HepG2 (cell line): Measurements from ENCODE around the gene ADGRF1. TPM values are rescaled to one million over a fixed set of nuclear protein-coding genes. Genes with fewer than 3 reads are reported as not detected.

ENCODE experiments used
- ATAC-seq: fragments of 200-7000 bp; cut with Tn5 transposase; 3 replicates; pipeline ENCODE4 v1.9.1; 2020; ENCODE audit warnings: mild to moderate bottlenecking, moderate library complexity
- BruUV-seq: library from RNA; stranded (reverse); fragments of 400-500 nt; replicated peaks from 2 replicates; lab custom pipeline; 2021; lab: Mats Ljungman, UMichigan
- CTCF ChIA-PET: fragments of 300-600 bp; formaldehyde crosslinking; extraction: SDS; loops from one replicate; lab custom pipeline; 2021; ENCODE audit warnings: low total read pairs, inconsistent platforms, low intra/inter-chr PET ratio; lab: Yijun Ruan, JAX
- POLR2A ChIA-PET: fragments of 350-600 bp; sonication (Branson Sonifier 250); formaldehyde crosslinking; loops from one replicate; lab custom pipeline; 2020; ENCODE audit warnings: antibody characterized with exemption, inconsistent platforms; lab: Yijun Ruan, JAX
- DNase-seq: peaks from one replicate; pipeline ENCODE4 v3.0.0-alpha.2; 2015; ENCODE audit warnings: low spot score
- FAIRE-seq: peaks from 3 replicates; lab custom pipeline; 2011; peaks lifted over from hg19 to GRCh38; lab: Jason Lieb, UNC
- H2AFZ ChIP-seq: one replicate; pipeline ENCODE4 v1.6.1; 2011; ENCODE audit warnings: low read length, inconsistent platforms
- H3K27ac ChIP-seq: fragments of 300-600 bp; 3 replicates; pipeline ENCODE4 v1.8.0; 2011; ENCODE audit warnings: mixed run types, mild to moderate bottlenecking, mixed read lengths, low read length, inconsistent platforms; ENCODE audit not compliant: insufficient read depth; ENCODE audit errors: extremely low read length
- H3K27me3 ChIP-seq, 2 experiments: fragments of 200-600 bp in 1 of 2; 2 replicates in 1 of 2; 3 replicates in 1 of 2; pipeline versions ENCODE4 v1.6.0 to v1.8.0; 2011; ENCODE audit warnings: low read length in 2 of 2, mild to moderate bottlenecking in 2 of 2, moderate library complexity in 2 of 2, inconsistent platforms in 1 of 2; ENCODE audit not compliant: insufficient read depth in 2 of 2, control insufficient read depth in 1 of 2
- H3K36me3 ChIP-seq, 2 experiments: fragments of 200-600 bp in 1 of 2; replicated peaks in 1 of 2; 2 replicates in 1 of 2; 3 replicates in 1 of 2; pipeline versions ENCODE4 v1.5.1 to v1.8.0; 2011; ENCODE audit warnings: low read length in 2 of 2, inconsistent platforms in 1 of 2; ENCODE audit not compliant: insufficient read depth in 2 of 2, control insufficient read depth in 1 of 2
- H3K4me1 ChIP-seq: 2 replicates; pipeline ENCODE4 v1.5.1; 2012; ENCODE audit warnings: low read length, inconsistent platforms; ENCODE audit not compliant: insufficient read depth
- H3K4me2 ChIP-seq: 2 replicates; pipeline ENCODE4 v1.6.0; 2011; ENCODE audit warnings: low read depth, low read length, inconsistent platforms
- H3K4me3 ChIP-seq, 3 experiments: fragments of 200-600 bp in 1 of 3; sonication (generic), shearing (Covaris generic) in 1 of 3; replicated peaks in 1 of 3; 2 replicates each; pipeline ENCODE4 v1.5.1; 2011 to 2016; ENCODE audit warnings: low read length in 3 of 3, inconsistent platforms in 2 of 3, low read depth in 2 of 3, mild to moderate bottlenecking in 2 of 3, control low read depth in 1 of 3, mixed read lengths in 1 of 3; ENCODE audit not compliant: insufficient read depth in 1 of 3
- H3K79me2 ChIP-seq: one replicate; pipeline ENCODE4 v1.6.1; 2011; ENCODE audit warnings: low read length, inconsistent platforms; ENCODE audit not compliant: insufficient read depth
- H3K9ac ChIP-seq: 2 replicates; pipeline ENCODE4 v1.6.0; 2011; ENCODE audit warnings: mild to moderate bottlenecking, low read depth, low read length, inconsistent platforms; ENCODE audit not compliant: insufficient read depth
- H3K9me3 ChIP-seq: 2 replicates; pipeline ENCODE4 v1.5.1; 2012; ENCODE audit warnings: mild to moderate bottlenecking, low read length
- H4K20me1 ChIP-seq: 2 replicates; pipeline ENCODE4 v1.6.0; 2011; ENCODE audit warnings: inconsistent platforms, mild to moderate bottlenecking, low read length, moderate library complexity; ENCODE audit not compliant: insufficient read depth
- CREB1 ChIP-seq, 2 experiments: fragments of 450-650 bp in 1 of 2; IDR thresholded peaks; 2 replicates each; pipeline ENCODE4 v1.6.1; 2016 to 2017; ENCODE audit warnings: control low read depth in 1 of 2, mild to moderate bottlenecking in 1 of 2, missing compliant biosample characterization in 1 of 2, missing genetic modification characterization in 1 of 2
- FOXJ3 ChIP-seq: sonication (generic); formaldehyde crosslinking; IDR thresholded peaks from 2 replicates; pipeline ENCODE4 v1.4.0; 2020; ENCODE audit warnings: missing genetic modification reagents, mild to moderate bottlenecking, borderline replicate concordance
- GTF3A ChIP-seq: sonication (generic); formaldehyde crosslinking; conservative IDR thresholded peaks from 2 replicates; pipeline ENCODE4 v1.4.0; 2020; ENCODE audit warnings: mild to moderate bottlenecking, missing genetic modification reagents
- HOXA9 ChIP-seq: sonication (generic); formaldehyde crosslinking; IDR thresholded peaks from 2 replicates; pipeline ENCODE4 v1.8.1; 2022; ENCODE audit warnings: missing genetic modification reagents, mild to moderate bottlenecking, moderate library complexity, borderline replicate concordance
- PHF21A ChIP-seq: sonication (generic); formaldehyde crosslinking; IDR thresholded peaks from 2 replicates; pipeline ENCODE4 v1.5.0; 2020; ENCODE audit warnings: mild to moderate bottlenecking, missing genetic modification reagents
- SIX4 ChIP-seq: sonication (generic); formaldehyde crosslinking; IDR thresholded peaks from 2 replicates; pipeline ENCODE4 v1.4.0; 2020; ENCODE audit warnings: missing genetic modification reagents
- SKI ChIP-seq: fragments of 450-650 bp; IDR thresholded peaks from one replicate; pipeline ENCODE4 v1.6.1; 2018; ENCODE audit warnings: mild to moderate bottlenecking; ENCODE audit not compliant: partially characterized antibody
- SOX6 ChIP-seq, 2 experiments: fragments of 450-650 bp in 1 of 2; sonication (generic) in 1 of 2; formaldehyde crosslinking in 1 of 2; IDR thresholded peaks; 2 replicates each; pipeline versions ENCODE4 v1.4.0 to v1.6.1; 2017 to 2020; ENCODE audit warnings: antibody characterized with exemption in 1 of 2, mild to moderate bottlenecking in 1 of 2, missing genetic modification reagents in 1 of 2
- TBX3 ChIP-seq: fragments of 450-650 bp; IDR thresholded peaks from 2 replicates; pipeline ENCODE4 v1.6.1; 2017; ENCODE audit warnings: antibody characterized with exemption, mild to moderate bottlenecking, inconsistent platforms, borderline replicate concordance
- TCF7 ChIP-seq: sonication (generic); IDR thresholded peaks from 2 replicates; pipeline ENCODE4 v1.6.1; 2016; ENCODE audit warnings: antibody characterized with exemption, low read depth
- ZBTB34 ChIP-seq: sonication (generic); formaldehyde crosslinking; IDR thresholded peaks from 2 replicates; pipeline ENCODE4 v1.8.0; 2022; ENCODE audit warnings: mild to moderate bottlenecking, missing genetic modification reagents
- ZFP36L2 ChIP-seq: sonication (generic); formaldehyde crosslinking; IDR thresholded peaks from 2 replicates; pipeline ENCODE4 v1.4.0; 2020; ENCODE audit warnings: missing genetic modification reagents
- ZNF143 ChIP-seq: sonication (generic); formaldehyde crosslinking; IDR thresholded peaks from 2 replicates; pipeline ENCODE4 v1.4.0; 2020; ENCODE audit warnings: missing genetic modification reagents
- ZNF629 ChIP-seq: sonication (generic); formaldehyde crosslinking; conservative IDR thresholded peaks from 2 replicates; pipeline ENCODE4 v1.5.0; 2020; ENCODE audit warnings: missing genetic modification reagents
- ZNF703 ChIP-seq: sonication (generic); formaldehyde crosslinking; IDR thresholded peaks from 2 replicates; pipeline ENCODE4 v1.5.1; 2020; ENCODE audit warnings: missing genetic modification reagents, mild to moderate bottlenecking, moderate library complexity, borderline replicate concordance
- WGBS: methylation state at CpG from one replicate; pipeline ENCODE4 v1.1.6; 2017; ENCODE audit warnings: low lambda C conversion rate; 5-methylcytosine and 5-hydroxymethylcytosine counted together
- in situ Hi-C: cut with HindIII; loops from 2 replicates; pipeline ENCODE4 v1.10.0; 2017; ENCODE audit warnings: low pct_unique_long_range_greater_than_20kb; ENCODE audit not compliant: extremely low pct_ligation_motif_present
- intact Hi-C: fragments of 100-400 bp; cut with micrococcal nuclease; formaldehyde crosslinking; loops from one replicate; pipeline ENCODE4 v1.10.0; 2022; ENCODE audit not compliant: unreplicated experiment
- polyA plus RNA-seq, 8 experiments: library from polyadenylated mRNA; depleted of rRNA in 3 of 8; stranded (reverse) in 7 of 8; unstranded in 1 of 8; fragments of >200 nt; fragmentation: Illumina TruSeq in 4 of 8; extraction: Trizol in 4 of 8; gene quantifications; 2 replicates each; pipeline versions ENCODE4 v1.2.1 to v1.2.3, GENCODE V29; 2011 to 2016; ENCODE audit warnings: low read depth in 4 of 8, missing spikeins in 1 of 8, mixed read lengths in 1 of 8; ENCODE audit not compliant: insufficient read depth in 1 of 8
- total RNA-seq, 5 experiments: library from RNA; depleted of rRNA; stranded (reverse); fragments of >200 nt; fragmentation: Illumina TruSeq; extraction: Trizol; gene quantifications; 2 replicates each; pipeline ENCODE4 v1.2.3, GENCODE V29; 2016; ENCODE audit warnings: low read depth in 1 of 5

Gene ADGRF1
- total and polyA plus RNA-seq, 2 of the 13 experiments (the other 11 are each of a cell fraction or from before 2014, with no cell fraction given), result not detected

DNA sequence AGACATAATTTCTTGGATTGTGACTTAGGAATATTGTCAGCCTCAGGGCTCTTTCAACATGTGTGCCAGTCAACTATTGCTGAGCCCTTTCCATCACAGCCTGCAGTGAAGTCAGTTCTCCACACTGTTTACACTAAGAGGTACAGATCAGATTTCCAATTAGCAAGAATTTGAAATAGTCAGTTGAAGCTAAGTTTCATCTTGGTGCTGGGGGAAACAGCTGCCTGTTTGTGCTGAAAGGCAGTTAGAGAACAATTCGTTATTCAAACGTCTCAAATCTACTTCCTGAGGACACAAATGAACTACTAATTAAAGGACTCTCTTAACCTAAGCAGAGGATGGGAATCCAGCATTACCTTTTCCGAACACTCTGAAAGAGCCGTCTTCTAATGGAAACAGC lies 25.9 kb downstream of the ADGRF1 start:
- in situ Hi-C loops, result no loop called here
- ATAC-seq, result 0 out of 3 replicates have a peak, but pooled peaks have one; percentile 36
- H3K9ac ChIP-seq, result no peak overlapping the region
- no peaks in the 10 kb centered on the region for H3K79me2 ChIP-seq
- no peak for TF ChIP-seq TBX3
- no peak for TF ChIP-seq ZNF703 (CRISPR knock-in tag)
- no peak for TF ChIP-seq TCF7
- no peak for TF ChIP-seq SIX4 (CRISPR knock-in tag)
- TF ChIP-seq HOXA9 (CRISPR knock-in tag), result no peak
- no peak for TF ChIP-seq ZNF143 (CRISPR knock-in tag)
- TF ChIP-seq ZNF629 (CRISPR knock-in tag), result no peak
- TF ChIP-seq SKI, result no peak
- no peak for TF ChIP-seq PHF21A
- no peak for TF ChIP-seq GTF3A (CRISPR knock-in tag)
- no peak for TF ChIP-seq FOXJ3 (CRISPR knock-in tag)
- TF ChIP-seq SOX6 (IDR thresholded peaks at IDR 0.05), result no peak
- TF ChIP-seq SOX6 (CRISPR knock-in tag; IDR thresholded peaks at IDR 0.05), result no peak
- no peak for TF ChIP-seq ZFP36L2 (CRISPR knock-in tag)
- no peak for TF ChIP-seq CREB1 (IDR thresholded peaks at IDR 0.05)
- TF ChIP-seq CREB1 (CRISPR knock-in tag; IDR thresholded peaks at IDR 0.05), result no peak
- TF ChIP-seq ZBTB34 (CRISPR knock-in tag), result no peak
- TF ChIP-seq, all 625 proteins: peak for 0
- FAIRE-seq (no peak), DNase-seq (no peak)
- ChIA-PET CTCF (no interaction called here), POLR2A (no interaction called here)
- Histone ChIP-seq H3K36me3 (no peaks in the 10 kb centered on the region), H3K27me3 (peaks cover 0 to 35% of the 10 kb centered on the region in 2 experiments; a peak in 2 of 5 replicates), H4K20me1 (no peaks in the 10 kb centered on the region), H2AFZ (no peak overlapping the region), H3K27ac (no peak overlapping the region), H3K4me3 (no peak overlapping the region), H3K4me2 (no peak overlapping the region), H3K9me3 (no peaks in the 10 kb centered on the region), H3K4me1 (peaks cover 10% of the 10 kb centered on the region)
- BruUV-seq, result no TSS peak
- WGBS, result 36% methylated on average over 4 of the region's 4 CpGs
- intact Hi-C loops, result loop anchor here (1.0 kb wide), 1 partner anchor 21 kb away; no protein-coding TSS in a partner anchor
